HEK293 (cell line): ENCODE results near the gene TMEM125.

Experiments
- CTCF ChIA-PET: fragments of 350-600 bp; formaldehyde crosslinking; extraction: SDS; loops from one replicate; lab custom pipeline; 2021; ENCODE audit warnings: antibody characterized with exemption; lab: Yijun Ruan, JAX
- POLR2A ChIA-PET: fragments of 300-600 bp; formaldehyde crosslinking; extraction: SDS; loops from one replicate; lab custom pipeline; 2020; ENCODE audit warnings: antibody characterized with exemption, inconsistent platforms; lab: Yijun Ruan, JAX
- H3K27ac ChIP-seq: fragments of 200-500 bp; sonication (Bioruptor generic); 2 replicates; pipeline ENCODE4 v1.5.1; 2014; ENCODE audit warnings: low read depth, low read length, control low read depth, inconsistent platforms; ENCODE audit errors: extremely low read depth
- H3K36me3 ChIP-seq, 2 experiments: fragments of 200-500 bp in 1 of 2; sonication (Bioruptor generic) in 1 of 2; 1 replicate in 1 of 2; 2 replicates in 1 of 2; pipeline ENCODE4 v1.5.1; 2014 to 2017; ENCODE audit warnings: inconsistent platforms in 2 of 2, low read length in 2 of 2; ENCODE audit not compliant: control insufficient read depth in 2 of 2, insufficient read depth in 1 of 2
- H3K4me1 ChIP-seq: fragments of 200-500 bp; sonication (Bioruptor generic); 2 replicates; pipeline ENCODE4 v1.5.1; 2014; ENCODE audit warnings: mild to moderate bottlenecking, low read length, inconsistent platforms; ENCODE audit not compliant: control insufficient read depth, insufficient read depth
- H3K4me3 ChIP-seq: 2 replicates; pipeline ENCODE4 v1.5.1; 2011; ENCODE audit warnings: low read depth, mild to moderate bottlenecking, control low read depth, low read length, moderate library complexity
- H3K9me3 ChIP-seq: fragments of 200-500 bp; sonication (Bioruptor generic); 2 replicates; pipeline ENCODE4 v1.5.1; 2014; ENCODE audit warnings: low read depth, low read length, inconsistent platforms; ENCODE audit not compliant: control insufficient read depth, insufficient read depth
- KLF10 ChIP-seq: fragments of 450-650 bp; IDR thresholded peaks from 2 replicates; pipeline ENCODE4 v1.5.1; 2018; ENCODE audit warnings: missing biosample characterization, mild to moderate bottlenecking, missing genetic modification characterization
- ZBTB20 ChIP-seq: fragments of 450-650 bp; formaldehyde crosslinking; IDR thresholded peaks from 2 replicates; pipeline ENCODE4 v1.5.1; 2016; ENCODE audit warnings: missing biosample characterization, missing genetic modification characterization
- ZNF114 ChIP-seq: fragments of 450-650 bp; formaldehyde crosslinking; IDR thresholded peaks from 2 replicates; pipeline ENCODE4 v1.5.0; 2017; ENCODE audit warnings: missing biosample characterization, missing genetic modification characterization
- ZNF133 ChIP-seq: fragments of 450-650 bp; formaldehyde crosslinking; IDR thresholded peaks from 2 replicates; pipeline ENCODE4 v1.5.1; 2016; ENCODE audit warnings: missing biosample characterization, missing genetic modification characterization
- ZNF302 ChIP-seq: fragments of 450-650 bp; formaldehyde crosslinking; IDR thresholded peaks from 2 replicates; pipeline ENCODE4 v1.5.1; 2016; ENCODE audit warnings: missing biosample characterization, missing genetic modification characterization, low read depth
- ZNF398 ChIP-seq: fragments of 450-650 bp; formaldehyde crosslinking; IDR thresholded peaks from 2 replicates; pipeline ENCODE4 v1.5.1; 2017; ENCODE audit warnings: missing biosample characterization, missing genetic modification characterization
- ZNF426 ChIP-seq: fragments of 450-650 bp; formaldehyde crosslinking; IDR thresholded peaks from 2 replicates; pipeline ENCODE4 v1.5.1; 2017; ENCODE audit warnings: missing biosample characterization, missing genetic modification characterization, mild to moderate bottlenecking, inconsistent platforms, moderate library complexity
- ZNF501 ChIP-seq: fragments of 450-650 bp; formaldehyde crosslinking; IDR thresholded peaks from 2 replicates; pipeline ENCODE4 v1.5.1; 2016; ENCODE audit warnings: missing biosample characterization, missing genetic modification characterization
- ZNF530 ChIP-seq: fragments of 450-650 bp; formaldehyde crosslinking; IDR thresholded peaks from 2 replicates; pipeline ENCODE4 v1.5.1; 2016; ENCODE audit warnings: low read depth, missing biosample characterization, missing genetic modification characterization
- ZNF639 ChIP-seq: fragments of 450-650 bp; formaldehyde crosslinking; IDR thresholded peaks from 2 replicates; pipeline ENCODE4 v1.5.1; 2016; ENCODE audit warnings: missing biosample characterization, missing genetic modification characterization
- ZNF677 ChIP-seq: fragments of 450-650 bp; IDR thresholded peaks from 2 replicates; pipeline ENCODE4 v1.5.0; 2018; ENCODE audit warnings: missing biosample characterization, mild to moderate bottlenecking, missing genetic modification characterization, moderate library complexity
- TF ChIP-seq, protein P1 (sequence below): fragments of 450-650 bp; formaldehyde crosslinking; conservative IDR thresholded peaks from 2 replicates; pipeline ENCODE4 v1.5.1; 2016; ENCODE audit warnings: low read depth, missing biosample characterization, missing genetic modification characterization
- TF ChIP-seq, protein P2 (sequence below): fragments of 450-650 bp; formaldehyde crosslinking; IDR thresholded peaks from 2 replicates; pipeline ENCODE4 v1.5.1; 2017; ENCODE audit warnings: missing biosample characterization, missing genetic modification characterization
- TF ChIP-seq, protein P3 (sequence below): fragments of 450-650 bp; formaldehyde crosslinking; IDR thresholded peaks from 2 replicates; pipeline ENCODE4 v1.5.1; 2016; ENCODE audit warnings: missing biosample characterization, missing genetic modification characterization

The TMEM125 gene

GRCh38 chr1:43317817-43318471, 48.2 kb downstream of the TMEM125 start (continued):
- no peak for TF ChIP-seq ZNF398 (tag by site-specific recombination)
- TF ChIP-seq, protein P1, sequence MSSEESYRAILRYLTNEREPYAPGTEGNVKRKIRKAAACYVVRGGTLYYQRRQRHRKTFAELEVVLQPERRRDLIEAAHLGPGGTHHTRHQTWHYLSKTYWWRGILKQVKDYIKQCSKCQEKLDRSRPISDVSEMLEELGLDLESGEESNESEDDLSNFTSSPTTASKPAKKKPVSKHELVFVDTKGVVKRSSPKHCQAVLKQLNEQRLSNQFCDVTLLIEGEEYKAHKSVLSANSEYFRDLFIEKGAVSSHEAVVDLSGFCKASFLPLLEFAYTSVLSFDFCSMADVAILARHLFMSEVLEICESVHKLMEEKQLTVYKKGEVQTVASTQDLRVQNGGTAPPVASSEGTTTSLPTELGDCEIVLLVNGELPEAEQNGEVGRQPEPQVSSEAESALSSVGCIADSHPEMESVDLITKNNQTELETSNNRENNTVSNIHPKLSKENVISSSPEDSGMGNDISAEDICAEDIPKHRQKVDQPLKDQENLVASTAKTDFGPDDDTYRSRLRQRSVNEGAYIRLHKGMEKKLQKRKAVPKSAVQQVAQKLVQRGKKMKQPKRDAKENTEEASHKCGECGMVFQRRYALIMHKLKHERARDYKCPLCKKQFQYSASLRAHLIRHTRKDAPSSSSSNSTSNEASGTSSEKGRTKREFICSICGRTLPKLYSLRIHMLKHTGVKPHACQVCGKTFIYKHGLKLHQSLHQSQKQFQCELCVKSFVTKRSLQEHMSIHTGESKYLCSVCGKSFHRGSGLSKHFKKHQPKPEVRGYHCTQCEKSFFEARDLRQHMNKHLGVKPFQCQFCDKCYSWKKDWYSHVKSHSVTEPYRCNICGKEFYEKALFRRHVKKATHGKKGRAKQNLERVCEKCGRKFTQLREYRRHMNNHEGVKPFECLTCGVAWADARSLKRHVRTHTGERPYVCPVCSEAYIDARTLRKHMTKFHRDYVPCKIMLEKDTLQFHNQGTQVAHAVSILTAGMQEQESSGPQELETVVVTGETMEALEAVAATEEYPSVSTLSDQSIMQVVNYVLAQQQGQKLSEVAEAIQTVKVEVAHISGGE (tag by site-specific recombination) = no peak
- TF ChIP-seq, all 188 proteins: peak for 3

- Histone ChIP-seq H3K27ac (no peak overlapping the region), H3K4me3 (no peak overlapping the region)
- TF ChIP-seq KLF10 (no peak), ZNF426 (tag by site-specific recombination) (no peak), ZNF677 (tag by site-specific recombination) (no peak), ZNF114 (tag by site-specific recombination) (no peak), ZBTB20 (0 out of 2 replicates have a peak, but pooled peaks have one; percentile 22)
- TF ChIP-seq, all 188 proteins: peak for 1
- Histone ChIP-seq H3K36me3 (no peaks in the 10 kb centered on the region), H3K4me1 (no peaks in the 10 kb centered on the region), H3K9me3 (no peaks in the 10 kb centered on the region)
- ChIA-PET POLR2A (no interaction called here), CTCF (interaction anchor here (0.6 to 1.4 kb wide), 2 partner anchors 16 to 1123 kb away, joined by 3 to 4 read pairs; no protein-coding TSS in a partner anchor)
These were observed 49.0 kb downstream of the TMEM125 start for GRCh38 chr1:43318831-43319230.

DNA sequence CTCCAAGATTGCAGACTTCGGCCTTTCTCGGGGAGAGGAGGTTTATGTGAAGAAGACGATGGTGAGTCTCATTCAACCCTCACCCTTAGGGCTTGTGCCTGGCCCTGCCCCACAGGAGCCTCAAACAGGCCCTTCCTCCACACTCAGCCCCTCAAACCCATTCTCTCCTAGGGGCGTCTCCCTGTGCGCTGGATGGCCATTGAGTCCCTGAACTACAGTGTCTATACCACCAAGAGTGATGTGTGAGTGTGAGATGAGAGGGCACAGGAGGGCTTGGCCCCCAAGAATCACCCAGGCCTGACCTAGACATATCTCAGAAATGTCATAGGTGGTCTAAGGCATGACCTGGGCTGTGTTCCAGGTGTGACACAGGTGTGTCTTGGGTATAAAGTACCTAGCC, 49.5 kb downstream of the TMEM125 start:
- no peak overlapping the region for H3K27ac ChIP-seq
- H3K9me3 ChIP-seq = no peaks in the 10 kb centered on the region
- ChIA-PET POLR2A (no interaction called here), CTCF (no interaction called here)
- no peaks in the 10 kb centered on the region for H3K4me1 ChIP-seq
- H3K4me3 ChIP-seq = no peak overlapping the region
- TF ChIP-seq ZNF133 (tag by site-specific recombination) (no peak), ZNF501 (tag by site-specific recombination) (no peak), ZNF639 (tag by site-specific recombination) (no peak), ZNF302 (tag by site-specific recombination) (no peak), ZNF530 (tag by site-specific recombination) (no peak)
- TF ChIP-seq, protein P2, sequence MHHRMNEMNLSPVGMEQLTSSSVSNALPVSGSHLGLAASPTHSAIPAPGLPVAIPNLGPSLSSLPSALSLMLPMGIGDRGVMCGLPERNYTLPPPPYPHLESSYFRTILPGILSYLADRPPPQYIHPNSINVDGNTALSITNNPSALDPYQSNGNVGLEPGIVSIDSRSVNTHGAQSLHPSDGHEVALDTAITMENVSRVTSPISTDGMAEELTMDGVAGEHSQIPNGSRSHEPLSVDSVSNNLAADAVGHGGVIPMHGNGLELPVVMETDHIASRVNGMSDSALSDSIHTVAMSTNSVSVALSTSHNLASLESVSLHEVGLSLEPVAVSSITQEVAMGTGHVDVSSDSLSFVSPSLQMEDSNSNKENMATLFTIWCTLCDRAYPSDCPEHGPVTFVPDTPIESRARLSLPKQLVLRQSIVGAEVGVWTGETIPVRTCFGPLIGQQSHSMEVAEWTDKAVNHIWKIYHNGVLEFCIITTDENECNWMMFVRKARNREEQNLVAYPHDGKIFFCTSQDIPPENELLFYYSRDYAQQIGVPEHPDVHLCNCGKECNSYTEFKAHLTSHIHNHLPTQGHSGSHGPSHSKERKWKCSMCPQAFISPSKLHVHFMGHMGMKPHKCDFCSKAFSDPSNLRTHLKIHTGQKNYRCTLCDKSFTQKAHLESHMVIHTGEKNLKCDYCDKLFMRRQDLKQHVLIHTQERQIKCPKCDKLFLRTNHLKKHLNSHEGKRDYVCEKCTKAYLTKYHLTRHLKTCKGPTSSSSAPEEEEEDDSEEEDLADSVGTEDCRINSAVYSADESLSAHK (tag by site-specific recombination) = no peak
- TF ChIP-seq, protein P3, sequence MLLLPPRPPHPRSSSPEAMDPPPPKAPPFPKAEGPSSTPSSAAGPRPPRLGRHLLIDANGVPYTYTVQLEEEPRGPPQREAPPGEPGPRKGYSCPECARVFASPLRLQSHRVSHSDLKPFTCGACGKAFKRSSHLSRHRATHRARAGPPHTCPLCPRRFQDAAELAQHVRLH (tag by site-specific recombination) = no peak
- H3K36me3 ChIP-seq = no peaks in the 10 kb centered on the region
